H1 (cell line): ENCODE data around the gene MAGI1. TPM values are rescaled to one million over a fixed set of nuclear protein-coding genes. Genes with fewer than 3 reads are reported as not detected.
A peak's percentile ranks its signal among the peaks of the same experiment; 100 is the strongest.

Source experiments
- CTCF ChIA-PET: fragments of 300-600 bp; sonication (Branson Sonifier 250); formaldehyde crosslinking; loops from one replicate; lab custom pipeline; 2021; ENCODE audit not compliant: partially characterized antibody; lab: Charles Lee
- POLR2A ChIA-PET: fragments of 300-600 bp; sonication (Branson Sonifier 250); formaldehyde crosslinking; loops from one replicate; lab custom pipeline; 2021; ENCODE audit warnings: inconsistent platforms; ENCODE audit not compliant: partially characterized antibody; lab: Charles Lee
- DNase-seq, 2 experiments: peaks; one replicate each; pipeline versions ENCODE4 v3.0.0 to v3.0.0-alpha.2; 2010 to 2022; ENCODE audit warnings: low spot score in 2 of 2, low read depth in 1 of 2, mixed read lengths in 1 of 2
- FAIRE-seq: peaks from 2 replicates; lab custom pipeline; 2011; peaks lifted over from hg19 to GRCh38; lab: Jason Lieb, UNC
- H2AFZ ChIP-seq: 2 replicates; pipeline ENCODE4 v1.8.1; 2012; ENCODE audit warnings: low read length, inconsistent platforms
- H2AK5ac ChIP-seq: 2 replicates; pipeline ENCODE4 v1.6.1; 2013; ENCODE audit warnings: low read depth, low read length
- H2BK120ac ChIP-seq: replicated peaks from 2 replicates; pipeline ENCODE3; 2013; ENCODE audit warnings: low read depth, low read length, inconsistent platforms
- H2BK12ac ChIP-seq: 2 replicates; pipeline ENCODE4 v1.6.1; 2013; ENCODE audit warnings: low read depth, low read length
- H2BK15ac ChIP-seq: 2 replicates; pipeline ENCODE4 v1.6.1; 2013; ENCODE audit warnings: low read length
- H2BK20ac ChIP-seq: 2 replicates; pipeline ENCODE4 v1.6.1; 2013; ENCODE audit warnings: low read length
- H2BK5ac ChIP-seq: 2 replicates; pipeline ENCODE4 v1.6.1; 2013; ENCODE audit warnings: low read depth, low read length
- H3K14ac ChIP-seq: 2 replicates; pipeline ENCODE4 v1.6.1; 2013; ENCODE audit warnings: inconsistent platforms; ENCODE audit not compliant: insufficient read length
- H3K18ac ChIP-seq: 2 replicates; pipeline ENCODE4 v1.6.1; 2013; ENCODE audit warnings: low read length; ENCODE audit errors: extremely low read depth
- H3K23ac ChIP-seq: 2 replicates; pipeline ENCODE4 v1.6.1; 2013; ENCODE audit warnings: inconsistent platforms; ENCODE audit not compliant: insufficient read length
- H3K23me2 ChIP-seq: 2 replicates; pipeline ENCODE4 v1.6.1; 2013; ENCODE audit warnings: low read depth, low read length
- H3K27ac ChIP-seq: 2 replicates; pipeline ENCODE4 v1.6.1; 2011; ENCODE audit warnings: low read depth, low read length, inconsistent platforms
- H3K27me3 ChIP-seq, 4 experiments: replicated peaks in 1 of 4; 1 replicate in 1 of 4; 2 replicates in 3 of 4; pipeline versions ENCODE4 v1.6.1 to v1.8.1; 2011 to 2013; ENCODE audit warnings: low read length in 3 of 4, mild to moderate bottlenecking in 3 of 4, inconsistent platforms in 2 of 4, mixed read lengths in 2 of 4, moderate library complexity in 1 of 4; ENCODE audit not compliant: control insufficient read depth in 3 of 4, insufficient read depth in 3 of 4; ENCODE audit errors: extremely low read depth in 1 of 4
- H3K36me3 ChIP-seq, 4 experiments: 2 replicates each; pipeline versions ENCODE4 v1.6.1 to v1.8.1; 2011 to 2013; ENCODE audit warnings: mild to moderate bottlenecking in 4 of 4, low read length in 3 of 4, moderate library complexity in 2 of 4, control low read depth in 1 of 4, inconsistent platforms in 1 of 4; ENCODE audit not compliant: insufficient read depth in 4 of 4, control insufficient read depth in 2 of 4
- H3K4ac ChIP-seq: replicated peaks from 2 replicates; pipeline ENCODE3; 2013; ENCODE audit warnings: low read length, low read depth, mixed read lengths, inconsistent platforms; ENCODE audit not compliant: insufficient read length
- H3K4me1 ChIP-seq, 4 experiments: replicated peaks in 1 of 4; 1 replicate in 1 of 4; 2 replicates in 3 of 4; pipeline versions ENCODE4 v1.6.1 to v1.8.1; 2011 to 2013; ENCODE audit warnings: low read length in 3 of 4, inconsistent platforms in 2 of 4, mixed read lengths in 1 of 4; ENCODE audit not compliant: insufficient read depth in 4 of 4, control insufficient read depth in 3 of 4
- H3K4me2 ChIP-seq, 2 experiments: 2 replicates each; pipeline versions ENCODE4 v1.6.1 to v1.8.1; 2011 to 2013; ENCODE audit warnings: low read depth in 2 of 2, low read length in 2 of 2, control low read depth in 1 of 2, inconsistent platforms in 1 of 2, mild to moderate bottlenecking in 1 of 2; ENCODE audit not compliant: insufficient read depth in 1 of 2
- H3K4me3 ChIP-seq, 4 experiments: fragments of 200-600, 300-600 bp in 1 of 4; sonication (generic), shearing (Covaris generic), sonication (Bioruptor Twin) in 1 of 4; 2 replicates each; pipeline versions ENCODE4 v1.5.1 to v1.8.1; 2011 to 2016; ENCODE audit warnings: low read length in 4 of 4, low read depth in 3 of 4, control low read depth in 2 of 4, inconsistent platforms in 2 of 4, mild to moderate bottlenecking in 2 of 4, mixed read lengths in 1 of 4, moderate library complexity in 1 of 4; ENCODE audit not compliant: insufficient read depth in 2 of 4; ENCODE audit errors: extremely low read depth in 1 of 4
- H3K56ac ChIP-seq: replicated peaks from 2 replicates; pipeline ENCODE3; 2013; ENCODE audit warnings: low read depth, mild to moderate bottlenecking, mixed read lengths, low read length, inconsistent platforms; ENCODE audit not compliant: insufficient read length
- H3K79me1 ChIP-seq: 2 replicates; pipeline ENCODE4 v1.6.1; 2013; ENCODE audit warnings: low read depth, low read length, control low read depth
- H3K79me2 ChIP-seq, 2 experiments: 2 replicates each; pipeline versions ENCODE4 v1.6.1 to v1.8.1; 2012 to 2013; ENCODE audit warnings: low read length in 2 of 2, mild to moderate bottlenecking in 2 of 2, inconsistent platforms in 1 of 2; ENCODE audit not compliant: insufficient read depth in 2 of 2, control insufficient read depth in 1 of 2
- H3K9ac ChIP-seq, 4 experiments: replicated peaks in 1 of 4; 1 replicate in 1 of 4; 2 replicates in 3 of 4; pipeline versions ENCODE4 v1.6.1 to v1.8.1; 2011 to 2013; ENCODE audit warnings: low read depth in 3 of 4, low read length in 3 of 4, control low read depth in 2 of 4, mild to moderate bottlenecking in 2 of 4, moderate library complexity in 2 of 4, inconsistent platforms in 1 of 4; ENCODE audit errors: extremely low read depth in 1 of 4
- H3K9me3 ChIP-seq, 2 experiments: 2 replicates each; pipeline versions ENCODE4 v1.6.1 to v1.8.1; 2012 to 2013; ENCODE audit warnings: mild to moderate bottlenecking in 2 of 2, moderate library complexity in 2 of 2, control low read depth in 1 of 2, inconsistent platforms in 1 of 2, low read depth in 1 of 2, low read length in 1 of 2, mixed read lengths in 1 of 2; ENCODE audit not compliant: insufficient read depth in 2 of 2
- H4K20me1 ChIP-seq, 2 experiments: replicated peaks in 1 of 2; 2 replicates each; pipeline versions ENCODE3 to v1.8.1; 2011 to 2013; ENCODE audit warnings: inconsistent platforms in 2 of 2, low read length in 2 of 2, mild to moderate bottlenecking in 1 of 2; ENCODE audit not compliant: insufficient read depth in 2 of 2, control insufficient read depth in 1 of 2
- H4K5ac ChIP-seq: 2 replicates; pipeline ENCODE4 v1.6.1; 2013; ENCODE audit warnings: low read length, low read depth, mixed read lengths, inconsistent platforms; ENCODE audit not compliant: insufficient read length
- H4K8ac ChIP-seq: 2 replicates; pipeline ENCODE4 v1.8.0; 2013; ENCODE audit warnings: mild to moderate bottlenecking, moderate library complexity, low read length, inconsistent platforms; ENCODE audit not compliant: insufficient read depth; ENCODE audit errors: extremely low read depth
- H4K91ac ChIP-seq: replicated peaks from 2 replicates; pipeline ENCODE3; 2013; ENCODE audit warnings: low read length, mixed read lengths, inconsistent platforms; ENCODE audit not compliant: insufficient read length
- GTF2F1 ChIP-seq: IDR thresholded peaks from 2 replicates; pipeline ENCODE4 v1.6.1; 2012; ENCODE audit warnings: low read depth, low read length, improper control_type of control experiment, borderline replicate concordance
- POLR2A ChIP-seq, 2 experiments: IDR thresholded peaks; 1 replicate in 1 of 2; 2 replicates in 1 of 2; pipeline ENCODE4 v1.6.1; 2011; ENCODE audit warnings: low read depth in 2 of 2, low read length in 2 of 2, mild to moderate bottlenecking in 2 of 2; ENCODE audit errors: control extremely low read depth in 1 of 2
- SP2 ChIP-seq: IDR thresholded peaks from 2 replicates; pipeline ENCODE4 v1.6.1; 2012; ENCODE audit warnings: mild to moderate bottlenecking, low read length, inconsistent platforms
- WGBS, 2 experiments: shearing (Covaris generic) in 1 of 2; methylation state at CpG; one replicate each; pipeline versions ENCODE4 v1.1.6 to v1.1.7; 2013 to 2015; ENCODE audit warnings: low lambda C conversion rate in 2 of 2, mixed read lengths in 2 of 2, inconsistent platforms in 1 of 2, low coverage in 1 of 2, missing lambda C conversion rate in 1 of 2; ENCODE audit not compliant: insufficient replicate concordance in 2 of 2, insufficient coverage in 1 of 2, insufficient read length in 1 of 2; ENCODE audit errors: extremely low coverage in 1 of 2, missing lambda C conversion rate in 1 of 2; 5-methylcytosine and 5-hydroxymethylcytosine counted together
- polyA plus RNA-seq, 7 experiments: library from polyadenylated mRNA; depleted of rRNA in 3 of 7; stranded (reverse) in 5 of 7; unstranded in 2 of 7; fragments of >200 nt in 5 of 7; fragments of 200-250 nt in 2 of 7; gene quantifications; 1 replicate in 5 of 7; 2 replicates in 1 of 7; 4 replicates in 1 of 7; pipeline versions ENCODE4 v1.2.1 to v1.2.3, GENCODE V29; 2011 to 2013; ENCODE audit warnings: missing spikeins in 2 of 7, mixed read lengths in 2 of 7
- total RNA-seq: library from RNA; stranded (reverse); fragmentation: NEBNext Ultra II Directional; extraction: Animal tissue kit (Norgen Biotek cat#: 25700); gene quantifications from 2 replicates; pipeline ENCODE4 v1.2.1, GENCODE V29; 2021

Gene MAGI1
- total and polyA plus RNA-seq, 2 of the 8 experiments (the other 6 are each of a cell fraction or from before 2014, with no cell fraction given), result 19.8 to 78.0 TPM

GRCh38 chr3:65619888-65620287 is 418.8 kb downstream of the MAGI1 start:
- peak; percentile 24 for FAIRE-seq
- no peaks in the 10 kb centered on the region for H3K79me2 ChIP-seq
- no peaks in the 10 kb centered on the region; the same call in 1 of the 2 replicates for H3K23me2 ChIP-seq
- H3K23ac ChIP-seq, result no peak overlapping the region
- H4K5ac ChIP-seq, result no peak overlapping the region
- DNase-seq, result no peak
- H2BK5ac ChIP-seq, result no peak overlapping the region
- H3K79me1 ChIP-seq, result no peaks in the 10 kb centered on the region
- H2BK120ac ChIP-seq, result no peak overlapping the region
- peaks cover 0 to 9% (median under 1%) of the 10 kb centered on the region in 4 experiments; a peak in 1 of 7 replicates for H3K4me1 ChIP-seq
- no peak overlapping the region for H4K91ac ChIP-seq
- no peak overlapping the region for H3K4ac ChIP-seq
- no peak overlapping the region for H3K4me3 ChIP-seq
- H2BK12ac ChIP-seq, result no peak overlapping the region
- no peaks in the 10 kb centered on the region for H4K20me1 ChIP-seq
- no peak overlapping the region for H2BK20ac ChIP-seq
- H2AFZ ChIP-seq, result no peak overlapping the region
- H3K14ac ChIP-seq, result no peak overlapping the region
- H3K9me3 ChIP-seq, result no peaks in the 10 kb centered on the region
- H3K4me2 ChIP-seq, result no peak overlapping the region
- no peak overlapping the region for H4K8ac ChIP-seq
- no peak overlapping the region for H3K18ac ChIP-seq
- ChIA-PET CTCF (interaction anchor here (0.6 to 1.0 kb wide), 2 partner anchors 80 to 577 kb away, joined by 3 read pairs; no protein-coding TSS in a partner anchor), POLR2A (no interaction called here)
- H2BK15ac ChIP-seq, result no peak overlapping the region
- peaks cover 0 to 1% (median 0%) of the 10 kb centered on the region in 4 experiments; a peak in 1 of 7 replicates for H3K27me3 ChIP-seq
- H3K56ac ChIP-seq, result no peak overlapping the region
- no peak overlapping the region for H3K9ac ChIP-seq
- 92% methylated on average over 1 of the region's 1 CpG; no CpG with 5 or more reads in 1 of the 2 experiments for WGBS, 2 experiments
- no peaks in the 10 kb centered on the region for H3K36me3 ChIP-seq
- no peak overlapping the region for H3K27ac ChIP-seq
- TF ChIP-seq POLR2A (IDR thresholded peaks at IDR 0.05; ENCODE audit: control extremely low read depth in 1 of 2, low read depth in 2 of 2, low read length in 2 of 2), result no peak
- TF ChIP-seq GTF2F1, result no peak
- TF ChIP-seq SP2, result no peak
- no peak overlapping the region for H2AK5ac ChIP-seq
